ENCODE results near the gene TTLL6. TPM values are rescaled to one million over a fixed set of nuclear protein-coding genes. Genes with fewer than 3 reads are reported as not detected.

Gene TTLL6
- total RNA-seq, 2 donors from 2014 or later: 0.49 to 2.1 TPM

DNA sequence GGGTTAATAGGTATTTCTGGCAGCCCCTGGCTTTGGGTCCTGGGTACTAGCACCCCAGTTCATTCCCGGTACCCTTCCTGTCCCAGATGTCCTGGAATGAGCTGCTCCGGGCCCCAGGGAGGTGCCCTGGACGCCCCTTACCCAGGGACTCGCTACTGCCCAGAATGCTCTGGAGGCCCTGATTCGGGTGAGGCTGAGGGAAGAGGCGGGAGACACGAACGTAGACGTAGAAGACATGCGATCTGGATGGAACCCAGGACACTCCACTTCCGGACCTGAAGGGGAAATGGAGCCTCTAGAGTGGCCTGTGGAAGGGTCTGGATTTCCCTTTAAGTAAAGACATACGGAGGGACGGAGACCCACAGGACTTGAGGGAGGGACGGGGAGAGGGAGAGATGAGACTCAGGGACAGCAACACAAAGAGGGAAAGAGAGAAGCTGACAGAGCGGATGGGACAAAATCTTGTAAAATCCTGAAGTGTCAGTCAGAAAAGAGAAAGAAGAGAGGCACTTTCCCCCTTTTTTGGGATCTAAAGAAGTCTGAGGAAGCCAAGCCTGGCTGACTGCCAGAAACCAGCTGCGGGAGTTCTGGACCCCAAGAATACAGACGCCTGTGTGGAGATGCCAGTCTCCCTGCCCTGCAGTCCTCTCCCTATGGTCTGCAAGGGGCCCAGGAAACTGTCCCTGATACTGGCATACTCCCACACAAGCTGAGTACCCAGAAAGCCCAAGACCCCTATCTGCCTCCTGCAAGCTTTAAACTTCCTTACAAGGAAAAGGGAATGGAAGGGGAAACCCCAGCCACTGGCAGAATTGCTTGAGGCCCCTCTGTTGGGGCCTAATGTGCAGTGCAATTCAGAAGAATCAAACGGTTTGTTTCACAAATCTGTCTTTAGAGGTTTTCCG is 87.4 kb downstream of the TTLL6 start:
- Histone ChIP-seq H3K4me3 (ENCODE audit: low read length) (no peak overlapping the region), H3K4me1 (ENCODE audit: control insufficient read depth, insufficient read depth, low read length) (no peaks in the 10 kb centered on the region), H3K27me3 (ENCODE audit: control insufficient read depth, insufficient read depth, low read length, poor library complexity, severe bottlenecking) (peaks cover 100% of the 10 kb centered on the region), H3K27ac (ENCODE audit: low read depth, low read length) (no peak overlapping the region), H3K36me3 (ENCODE audit: control insufficient read depth, insufficient read depth, low read length) (no peaks in the 10 kb centered on the region), H3K9ac (ENCODE audit: extremely low read depth, low read length, poor library complexity, severe bottlenecking) (no peak overlapping the region), H3K9me3 (ENCODE audit: control insufficient read depth, low read length) (no peaks in the 10 kb centered on the region)
- DNase-seq: peak; percentile 73
- Mint-ChIP-seq H3K36me3 (ENCODE audit: low read depth) (no peaks in the 10 kb centered on the region), H3K4me1 (peaks cover 11% of the 10 kb centered on the region), H3K27ac (no peak overlapping the region), H3K4me3 (peak overlapping the region; percentile 31), H3K27me3 (ENCODE audit: insufficient read depth) (peaks cover 100% of the 10 kb centered on the region), H3K9me3 (no peaks in the 10 kb centered on the region)
- WGBS, 2 experiments (ENCODE audit: insufficient coverage in 1 of 2, insufficient read length in 1 of 2): 7 to 9% methylated on average over 13 to 19 of the region's 19 CpGs
- TF ChIP-seq, protein P1, sequence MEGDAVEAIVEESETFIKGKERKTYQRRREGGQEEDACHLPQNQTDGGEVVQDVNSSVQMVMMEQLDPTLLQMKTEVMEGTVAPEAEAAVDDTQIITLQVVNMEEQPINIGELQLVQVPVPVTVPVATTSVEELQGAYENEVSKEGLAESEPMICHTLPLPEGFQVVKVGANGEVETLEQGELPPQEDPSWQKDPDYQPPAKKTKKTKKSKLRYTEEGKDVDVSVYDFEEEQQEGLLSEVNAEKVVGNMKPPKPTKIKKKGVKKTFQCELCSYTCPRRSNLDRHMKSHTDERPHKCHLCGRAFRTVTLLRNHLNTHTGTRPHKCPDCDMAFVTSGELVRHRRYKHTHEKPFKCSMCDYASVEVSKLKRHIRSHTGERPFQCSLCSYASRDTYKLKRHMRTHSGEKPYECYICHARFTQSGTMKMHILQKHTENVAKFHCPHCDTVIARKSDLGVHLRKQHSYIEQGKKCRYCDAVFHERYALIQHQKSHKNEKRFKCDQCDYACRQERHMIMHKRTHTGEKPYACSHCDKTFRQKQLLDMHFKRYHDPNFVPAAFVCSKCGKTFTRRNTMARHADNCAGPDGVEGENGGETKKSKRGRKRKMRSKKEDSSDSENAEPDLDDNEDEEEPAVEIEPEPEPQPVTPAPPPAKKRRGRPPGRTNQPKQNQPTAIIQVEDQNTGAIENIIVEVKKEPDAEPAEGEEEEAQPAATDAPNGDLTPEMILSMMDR (conservative IDR thresholded peaks at IDR 0.05): no peak

DNA sequence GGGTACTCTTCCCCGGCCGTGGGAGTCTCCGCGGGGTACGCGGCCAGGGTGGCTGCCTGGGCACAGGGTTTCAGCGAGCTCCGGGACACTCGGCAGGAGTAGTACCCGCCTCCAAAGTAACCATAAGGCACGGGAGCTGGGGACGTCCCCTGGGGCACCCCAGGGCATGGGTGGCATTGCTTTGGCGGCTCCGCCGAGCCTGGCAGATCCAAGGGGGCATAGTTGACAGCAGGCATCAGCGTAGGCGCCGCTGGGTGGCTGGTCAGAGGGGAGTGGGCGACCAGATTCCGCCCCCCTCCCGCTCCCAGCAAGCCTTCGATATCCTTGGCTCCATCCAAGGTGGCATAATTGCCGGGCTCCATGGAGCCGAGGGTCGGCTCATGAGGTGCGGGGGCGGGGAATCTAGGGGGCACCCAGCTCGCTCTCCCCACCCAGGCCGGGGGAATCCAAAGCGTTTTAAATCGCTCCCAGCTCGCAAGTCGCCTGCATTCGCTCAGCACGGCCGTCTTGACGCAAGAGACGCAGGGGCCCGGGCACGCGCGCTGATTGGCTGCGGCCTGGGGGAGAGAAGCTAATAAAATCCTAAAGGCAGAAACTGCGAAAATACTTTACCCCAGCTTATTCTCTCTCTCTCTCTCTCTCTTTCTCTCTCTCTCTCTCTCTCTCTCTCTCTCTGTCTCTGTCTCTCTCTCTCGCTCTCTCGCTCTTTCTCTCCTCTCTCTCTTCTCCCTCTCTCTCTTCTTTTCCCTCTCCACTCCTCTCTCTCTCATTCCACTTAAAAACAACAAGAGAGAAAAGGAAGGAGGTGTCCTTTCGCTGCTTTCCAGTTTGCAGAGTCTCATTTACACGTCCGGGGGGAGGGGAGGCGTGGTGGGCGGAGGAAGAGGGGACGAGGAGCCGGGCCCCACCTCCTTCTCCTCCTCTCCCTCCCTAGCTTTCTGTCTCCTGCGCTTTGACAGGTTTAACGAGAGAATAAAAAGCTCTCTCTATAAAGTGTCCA is 88.5 kb downstream of the TTLL6 start, which contains the start of gene HOXB13:
Gene HOXB13 (minus strand): TSS at position 519 of the 1,000 bp plus-strand sequence. CDS start 157 bp downstream, at position 362.
- Mint-ChIP-seq H3K4me1 (peaks cover 12% of the 10 kb centered on the region), H3K27ac (no peak within 1 kb of the TSS), H3K9me3 (no peaks in the 10 kb centered on the region), H3K36me3 (ENCODE audit: low read depth) (no peaks in the 10 kb centered on the region), H3K27me3 (ENCODE audit: insufficient read depth) (peaks cover 100% of the 10 kb centered on the region), H3K4me3 (peak within 1 kb of the TSS; percentile 42)
- Histone ChIP-seq H3K4me3 (ENCODE audit: low read length) (peak within 1 kb of the TSS; percentile 62), H3K9me3 (ENCODE audit: control insufficient read depth, low read length) (no peaks in the 10 kb centered on the region), H3K9ac (ENCODE audit: extremely low read depth, low read length, poor library complexity, severe bottlenecking) (no peak within 1 kb of the TSS), H3K36me3 (ENCODE audit: control insufficient read depth, insufficient read depth, low read length) (no peaks in the 10 kb centered on the region), H3K4me1 (ENCODE audit: control insufficient read depth, insufficient read depth, low read length) (no peaks in the 10 kb centered on the region), H3K27ac (ENCODE audit: low read depth, low read length) (no peak within 1 kb of the TSS), H3K27me3 (ENCODE audit: control insufficient read depth, insufficient read depth, low read length, poor library complexity, severe bottlenecking) (peaks cover 100% of the 10 kb centered on the region)
- 6 to 10% methylated on average over 26 to 47 of the region's 55 CpGs for WGBS, 2 experiments (ENCODE audit: insufficient coverage in 1 of 2, insufficient read length in 1 of 2)
- TF ChIP-seq, protein P1 (conservative IDR thresholded peaks at IDR 0.05): no peak
- peak; percentile 91 for DNase-seq

All from endodermal cell (in vitro differentiated cells).